GM21447 (cell line): ENCODE measurements around the gene ACTBL2.
"Not testable (repeated sequence)": the region's sequence is repeated elsewhere in the genome, so short reads cannot be mapped to it uniquely, and the experiment has no call there.

Source experiments
- ATAC-seq: cut with Tn5 transposase; IDR thresholded peaks from one replicate; pipeline ENCODE4 v1.9.1; 2021; ENCODE audit not compliant: unreplicated experiment

The ACTBL2 gene

GRCh38 chr5:57482671-57483106, at the start of gene ACTBL2:
TSS of gene ACTBL2 (minus strand) at chr5:57482811. CDS start at chr5:57482707, 104 bp downstream.
- no peak for ATAC-seq

GRCh38 chr5:57531333-57531732, 48.7 kb upstream of the ACTBL2 start:
- ATAC-seq: no peak

GRCh38 chr5:57529864-57530263, 47.3 kb upstream of the ACTBL2 start:
- ATAC-seq: peak; percentile 76

- no peak for ATAC-seq
These were observed 45.3 kb upstream of the ACTBL2 start for GRCh38 chr5:57527870-57528269.

- ATAC-seq: no peak
These were observed 41.9 kb upstream of the ACTBL2 start for GRCh38 chr5:57524348-57525060.

- not testable (repeated sequence) for ATAC-seq
These were observed 39.9 kb upstream of the ACTBL2 start for GRCh38 chr5:57522477-57522876.

- ATAC-seq: not testable (repeated sequence)
These were observed 35.8 kb upstream of the ACTBL2 start for GRCh38 chr5:57518415-57518814.

- no peak for ATAC-seq
These were observed 34.6 kb upstream of the ACTBL2 start for GRCh38 chr5:57517250-57517649.

- no peak for ATAC-seq
These were observed 31.2 kb upstream of the ACTBL2 start for GRCh38 chr5:57513785-57514184.

GRCh38 chr5:57511321-57511720, 28.7 kb upstream of the ACTBL2 start:
- no peak for ATAC-seq

- no peak for ATAC-seq
These were observed 27.1 kb upstream of the ACTBL2 start for GRCh38 chr5:57509501-57510260.

- no peak for ATAC-seq
These were observed 25.6 kb upstream of the ACTBL2 start for GRCh38 chr5:57508211-57508610.

GRCh38 chr5:57505272-57506200, 22.9 kb upstream of the ACTBL2 start:
- no peak for ATAC-seq

GRCh38 chr5:57504357-57504756, 21.7 kb upstream of the ACTBL2 start:
- ATAC-seq: no peak

GRCh38 chr5:57503433-57503832, 20.8 kb upstream of the ACTBL2 start:
- ATAC-seq: no peak

GRCh38 chr5:57501414-57502201, 19.0 kb upstream of the ACTBL2 start:
- ATAC-seq: no peak

- ATAC-seq: peak; percentile 86
These were observed 16.8 kb upstream of the ACTBL2 start for GRCh38 chr5:57499262-57500050.

- no peak for ATAC-seq
These were observed 15.1 kb upstream of the ACTBL2 start for GRCh38 chr5:57497733-57498132.

- ATAC-seq: no peak
These were observed 12.9 kb upstream of the ACTBL2 start for GRCh38 chr5:57495285-57496086.
